ENCODE results near the gene DENND4C.

DENND4C gene

GRCh38 chr9:19270421-19270949 is 40.0 kb downstream of the DENND4C start:
- H3K4me3 ChIP-seq (ENCODE audit: low read depth, low read length), result no peak overlapping the region
- TF ChIP-seq CTCF (IDR thresholded peaks at IDR 0.05; ENCODE audit: borderline replicate concordance, insufficient read depth, low read depth, low read length), result no peak

- no peak overlapping the region for H3K4me3 ChIP-seq (ENCODE audit: low read depth, low read length)
- no peak for TF ChIP-seq CTCF (IDR thresholded peaks at IDR 0.05; ENCODE audit: borderline replicate concordance, insufficient read depth, low read depth, low read length)
Observed at GRCh38 chr9:19271081-19271480, 40.6 kb downstream of the DENND4C start.

- TF ChIP-seq CTCF (IDR thresholded peaks at IDR 0.05; ENCODE audit: borderline replicate concordance, insufficient read depth, low read depth, low read length), result no peak
- H3K4me3 ChIP-seq (ENCODE audit: low read depth, low read length), result no peak overlapping the region
Observed at GRCh38 chr9:19281801-19282200, 51.3 kb downstream of the DENND4C start.

GRCh38 chr9:19283072-19283710 is 52.7 kb downstream of the DENND4C start:
- no peak for TF ChIP-seq CTCF (IDR thresholded peaks at IDR 0.05; ENCODE audit: borderline replicate concordance, insufficient read depth, low read depth, low read length)
- no peak overlapping the region for H3K4me3 ChIP-seq (ENCODE audit: low read depth, low read length)

GRCh38 chr9:19284729-19285128 is 54.2 kb downstream of the DENND4C start:
- no peak overlapping the region for H3K4me3 ChIP-seq (ENCODE audit: low read depth, low read length)
- no peak for TF ChIP-seq CTCF (IDR thresholded peaks at IDR 0.05; ENCODE audit: borderline replicate concordance, insufficient read depth, low read depth, low read length)

- no peak for TF ChIP-seq CTCF (IDR thresholded peaks at IDR 0.05; ENCODE audit: borderline replicate concordance, insufficient read depth, low read depth, low read length)
- H3K4me3 ChIP-seq (ENCODE audit: low read depth, low read length), result no peak overlapping the region
Observed at GRCh38 chr9:19286634-19287188, 56.2 kb downstream of the DENND4C start.

GRCh38 chr9:19288081-19288480 is 57.6 kb downstream of the DENND4C start:
- no peak for TF ChIP-seq CTCF (IDR thresholded peaks at IDR 0.05; ENCODE audit: borderline replicate concordance, insufficient read depth, low read depth, low read length)
- H3K4me3 ChIP-seq (ENCODE audit: low read depth, low read length), result no peak overlapping the region

Data from GM12875 (cell line).